NCI-H460 (cell line): Measurements from ENCODE around the gene MGAT5B. TPM values are rescaled to one million over a fixed set of nuclear protein-coding genes. Genes with fewer than 3 reads are reported as not detected.
"Not testable (repeated sequence)": the region's sequence is repeated elsewhere in the genome, so short reads cannot be mapped to it uniquely, and the experiment has no call there.

Source experiments
- DNase-seq: peaks from one replicate; pipeline ENCODE4 v3.0.0-alpha.2; 2016; ENCODE audit warnings: low read depth; ENCODE audit errors: extremely low read depth
- total RNA-seq: library from RNA; depleted of rRNA; stranded (reverse); fragments of >200 nt; shearing (Covaris generic); gene quantifications from 2 replicates; pipeline ENCODE4 v1.2.3, GENCODE V29; 2014

The MGAT5B gene
- total RNA-seq, 1 experiment from 2014 or later = 1.2 TPM

GRCh38 chr17:76968707-76969597 is 100.7 kb downstream of the MGAT5B start:
- DNase-seq = no peak

GRCh38 chr17:76969598-76970172 is 101.5 kb downstream of the MGAT5B start:
- no peak for DNase-seq

GRCh38 chr17:76970228-76970627 is 102.0 kb downstream of the MGAT5B start:
- DNase-seq = not testable (repeated sequence)

- DNase-seq = no peak
Observed at GRCh38 chr17:76972046-76972641, 103.9 kb downstream of the MGAT5B start.

GRCh38 chr17:76973040-76973439 is 104.8 kb downstream of the MGAT5B start:
- DNase-seq = no peak

- DNase-seq = no peak
Observed at GRCh38 chr17:76974721-76975120, 106.5 kb downstream of the MGAT5B start.

- not testable (repeated sequence) for DNase-seq
Observed at GRCh38 chr17:76978050-76978449, 109.8 kb downstream of the MGAT5B start.

GRCh38 chr17:76981545-76982295 is 113.5 kb downstream of the MGAT5B start:
- DNase-seq = no peak

GRCh38 chr17:76982408-76983074 is 114.3 kb downstream of the MGAT5B start:
- no peak for DNase-seq

- DNase-seq = no peak
Observed at GRCh38 chr17:76983075-76983775, 115.0 kb downstream of the MGAT5B start.

GRCh38 chr17:76986365-76986764 is 118.2 kb downstream of the MGAT5B start:
- DNase-seq = no peak

- DNase-seq = no peak
Observed at GRCh38 chr17:76987486-76988093, 119.4 kb downstream of the MGAT5B start.

- DNase-seq = no peak
Observed at GRCh38 chr17:76988796-76989195, 120.6 kb downstream of the MGAT5B start.

GRCh38 chr17:76989519-76989918 is 121.3 kb downstream of the MGAT5B start:
- no peak for DNase-seq

- DNase-seq = no peak
Observed at GRCh38 chr17:76992891-76993290, 124.7 kb downstream of the MGAT5B start.

GRCh38 chr17:76993651-76994050 is 125.4 kb downstream of the MGAT5B start:
- no peak for DNase-seq

- DNase-seq = no peak
Observed at GRCh38 chr17:76994237-76994637, 126.0 kb downstream of the MGAT5B start.

- no peak for DNase-seq
Observed at GRCh38 chr17:76995387-76996105, 127.3 kb downstream of the MGAT5B start.
